GM19372 (cell line): Measurements from ENCODE around the gene AGAP1.

Experiments
- ATAC-seq: cut with Tn5 transposase; IDR thresholded peaks from one replicate; pipeline ENCODE4 v1.9.1; 2021; ENCODE audit warnings: mild to moderate bottlenecking, low read depth, moderate library complexity; ENCODE audit not compliant: unreplicated experiment

AGAP1 gene

GRCh38 chr2:236166796-236167296 is 673.0 kb downstream of the AGAP1 start:
- ATAC-seq = no peak

GRCh38 chr2:236167297-236168109 is 673.7 kb downstream of the AGAP1 start:
- no peak for ATAC-seq

GRCh38 chr2:236168110-236169080 is 674.6 kb downstream of the AGAP1 start, which contains the start of gene GBX2:
Gene GBX2 (minus strand): TSS chr2:236168386. CDS start chr2:236167971, 415 bp downstream.
- ATAC-seq = no peak

- no peak for ATAC-seq
Measured at GRCh38 chr2:236169151-236169721, 675.4 kb downstream of the AGAP1 start.

GRCh38 chr2:236169741-236170589 is 676.1 kb downstream of the AGAP1 start:
- ATAC-seq = no peak

GRCh38 chr2:236170590-236171165 is 676.8 kb downstream of the AGAP1 start:
- no peak for ATAC-seq

GRCh38 chr2:236171181-236171679 is 677.4 kb downstream of the AGAP1 start:
- ATAC-seq = no peak

GRCh38 chr2:236171680-236172254 is 677.9 kb downstream of the AGAP1 start:
- ATAC-seq = no peak

- no peak for ATAC-seq
Measured at GRCh38 chr2:236172255-236173035, 678.6 kb downstream of the AGAP1 start.

- no peak for ATAC-seq
Measured at GRCh38 chr2:236173036-236173728, 679.3 kb downstream of the AGAP1 start.

- no peak for ATAC-seq
Measured at GRCh38 chr2:236173729-236174607, 680.1 kb downstream of the AGAP1 start.

- no peak for ATAC-seq
Measured at GRCh38 chr2:236175548-236176150, 681.8 kb downstream of the AGAP1 start.

GRCh38 chr2:236176417-236176816 is 682.6 kb downstream of the AGAP1 start:
- no peak for ATAC-seq

GRCh38 chr2:236176951-236177350 is 683.1 kb downstream of the AGAP1 start:
- ATAC-seq = no peak

- ATAC-seq = no peak
Measured at GRCh38 chr2:236177604-236177966, 683.7 kb downstream of the AGAP1 start.
